Astrocyte of the spinal cord (primary cell): ENCODE measurements around the gene STK11.

Experiments
- DNase-seq: peaks from one replicate; pipeline ENCODE4 v3.0.0; 2011; ENCODE audit warnings: low read depth, low spot score
- H3K4me3 ChIP-seq: 2 replicates; pipeline ENCODE4 v1.5.1; 2011; ENCODE audit warnings: low read depth, mild to moderate bottlenecking, low read length, moderate library complexity
- in situ Hi-C: cut with HindIII; loops from 2 replicates; pipeline ENCODE4 v1.10.0; 2017; ENCODE audit warnings: low sequenced_read_pairs
- TF ChIP-seq, protein P1 (sequence below): IDR thresholded peaks from 2 replicates; pipeline ENCODE4 v1.5.1; 2012; ENCODE audit warnings: low read depth, mild to moderate bottlenecking, low read length, inconsistent platforms

The STK11 gene

GRCh38 chr19:1266916-1267476 is 61.4 kb downstream of the STK11 start:
- in situ Hi-C loops, result no loop called here

GRCh38 chr19:1267477-1268225 is 62.1 kb downstream of the STK11 start:
- in situ Hi-C loops, result no loop called here
- DNase-seq, result peak; percentile 40
- TF ChIP-seq, protein P1, sequence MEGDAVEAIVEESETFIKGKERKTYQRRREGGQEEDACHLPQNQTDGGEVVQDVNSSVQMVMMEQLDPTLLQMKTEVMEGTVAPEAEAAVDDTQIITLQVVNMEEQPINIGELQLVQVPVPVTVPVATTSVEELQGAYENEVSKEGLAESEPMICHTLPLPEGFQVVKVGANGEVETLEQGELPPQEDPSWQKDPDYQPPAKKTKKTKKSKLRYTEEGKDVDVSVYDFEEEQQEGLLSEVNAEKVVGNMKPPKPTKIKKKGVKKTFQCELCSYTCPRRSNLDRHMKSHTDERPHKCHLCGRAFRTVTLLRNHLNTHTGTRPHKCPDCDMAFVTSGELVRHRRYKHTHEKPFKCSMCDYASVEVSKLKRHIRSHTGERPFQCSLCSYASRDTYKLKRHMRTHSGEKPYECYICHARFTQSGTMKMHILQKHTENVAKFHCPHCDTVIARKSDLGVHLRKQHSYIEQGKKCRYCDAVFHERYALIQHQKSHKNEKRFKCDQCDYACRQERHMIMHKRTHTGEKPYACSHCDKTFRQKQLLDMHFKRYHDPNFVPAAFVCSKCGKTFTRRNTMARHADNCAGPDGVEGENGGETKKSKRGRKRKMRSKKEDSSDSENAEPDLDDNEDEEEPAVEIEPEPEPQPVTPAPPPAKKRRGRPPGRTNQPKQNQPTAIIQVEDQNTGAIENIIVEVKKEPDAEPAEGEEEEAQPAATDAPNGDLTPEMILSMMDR, result no peak
- H3K4me3 ChIP-seq, result peak overlapping the region; percentile 34

More at GRCh38 chr19:1266916-1267476, 61.4 kb downstream of the STK11 start:
- TF ChIP-seq, protein P1, result peak; percentile 83
- peak; percentile 42 for DNase-seq
- H3K4me3 ChIP-seq, result peak overlapping the region; percentile 37

DNA sequence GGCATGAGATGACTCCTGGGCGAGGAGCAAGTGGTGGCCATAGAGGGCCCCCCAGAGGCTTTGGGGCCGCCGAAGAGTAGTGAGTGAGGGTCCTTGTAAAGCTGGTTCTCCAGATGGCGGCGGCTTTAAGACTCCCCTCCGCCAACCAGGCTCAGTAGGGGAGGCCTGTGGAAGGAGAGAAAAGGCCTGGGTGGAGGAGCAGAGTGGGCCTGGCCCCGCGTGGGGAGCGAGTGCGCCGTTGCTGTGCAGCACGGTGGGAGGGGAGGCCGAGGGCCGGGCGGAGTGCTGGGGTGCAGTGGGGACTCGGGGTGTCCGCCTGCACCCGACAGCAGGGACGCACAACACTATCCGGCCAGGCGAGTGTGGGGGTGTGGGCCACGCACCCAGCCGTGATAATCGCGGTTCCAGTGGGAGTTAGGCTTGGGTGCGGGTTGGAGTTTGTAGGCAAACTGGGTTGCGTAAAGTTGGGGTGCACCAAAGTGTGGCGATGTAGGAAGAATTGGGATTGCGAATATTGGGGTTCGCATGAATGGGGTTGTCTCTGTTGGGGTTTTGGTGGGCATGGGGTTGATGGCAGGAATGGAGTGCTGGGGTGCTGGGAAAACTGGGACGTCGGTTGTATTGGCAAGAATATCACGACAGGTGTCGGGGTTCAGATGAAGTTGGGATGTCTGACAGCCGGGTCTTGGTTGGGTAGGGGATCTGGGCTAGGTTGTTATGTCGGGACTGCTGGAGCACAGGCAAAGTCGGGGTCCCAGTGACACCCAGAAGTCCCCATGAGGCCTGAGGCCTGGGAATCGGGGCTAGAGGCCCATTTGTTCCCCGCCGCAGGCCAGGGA is 62.9 kb downstream of the STK11 start:
- TF ChIP-seq, protein P1, result no peak
- DNase-seq, result no peak
- in situ Hi-C loops, result no loop called here
- no peak overlapping the region for H3K4me3 ChIP-seq

- TF ChIP-seq, protein P1, result no peak
- H3K4me3 ChIP-seq, result peak within 1 kb of the TSS; percentile 47
- peak; percentile 99 for DNase-seq
- in situ Hi-C loops, result no loop called here
Measured at GRCh38 chr19:1269065-1269477, 63.5 kb downstream of the STK11 start, which contains the start of gene CIRBP. TSS of gene CIRBP (plus strand) at chr19:1269332. CDS start at chr19:1270934, 1,602 bp downstream.

GRCh38 chr19:1269478-1270212 is 64.1 kb downstream of the STK11 start:
- H3K4me3 ChIP-seq, result peak overlapping the region; percentile 47
- in situ Hi-C loops, result no loop called here
- DNase-seq, result peak; percentile 87

More at GRCh38 chr19:1269478-1270212, 64.1 kb downstream of the STK11 start:
- TF ChIP-seq, protein P1, result peak; percentile 11
